HepG2 (cell line): Measurements from ENCODE around the gene MSMB. TPM values are rescaled to one million over a fixed set of nuclear protein-coding genes. Genes with fewer than 3 reads are reported as not detected.

Experiments used
- CBX2 ChIP-seq, 2 experiments: fragments of 200-600 bp in 1 of 2; sonication (generic); formaldehyde crosslinking in 1 of 2; IDR thresholded peaks; 2 replicates each; pipeline versions ENCODE4 v1.7.0 to v1.8.1; 2018 to 2022; ENCODE audit warnings: low read depth in 2 of 2, low read length in 1 of 2, mild to moderate bottlenecking in 1 of 2, missing genetic modification reagents in 1 of 2
- ERF ChIP-seq: IDR thresholded peaks from 2 replicates; pipeline ENCODE4 v1.6.1; 2018; ENCODE audit warnings: missing biosample characterization, missing genetic modification reagents
- HNRNPL ChIP-seq: fragments of 200-400 bp; formaldehyde crosslinking; IDR thresholded peaks from 2 replicates; pipeline ENCODE4 v1.6.1; 2017; ENCODE audit warnings: mild to moderate bottlenecking, low read depth, low read length
- MAX ChIP-seq: IDR thresholded peaks from 2 replicates; pipeline ENCODE4 v1.6.1; 2012; ENCODE audit warnings: inconsistent platforms
- MYC ChIP-seq: sonication (generic); formaldehyde crosslinking; IDR thresholded peaks from 2 replicates; pipeline ENCODE4 v1.9.0; 2021; ENCODE audit warnings: missing genetic modification reagents, borderline replicate concordance
- NFRKB ChIP-seq: fragments of 450-650 bp; IDR thresholded peaks from 2 replicates; pipeline ENCODE4 v1.6.1; 2017
- PAWR ChIP-seq: sonication (generic); formaldehyde crosslinking; IDR thresholded peaks from 2 replicates; pipeline ENCODE4 v1.4.0; 2020; ENCODE audit warnings: missing genetic modification reagents, mild to moderate bottlenecking, borderline replicate concordance
- RBM39 ChIP-seq: fragments of 200-400 bp; formaldehyde crosslinking; IDR thresholded peaks from one replicate; pipeline ENCODE4 v1.6.1; 2018; ENCODE audit warnings: antibody characterized with exemption, mild to moderate bottlenecking, low read depth, low read length; ENCODE audit not compliant: poor library complexity, severe bottlenecking
- RXRA ChIP-seq: sonication (generic); formaldehyde crosslinking; IDR thresholded peaks from 2 replicates; pipeline ENCODE4 v1.5.1; 2020; ENCODE audit warnings: missing genetic modification reagents
- SMAD3 ChIP-seq: sonication (generic); formaldehyde crosslinking; IDR thresholded peaks from 2 replicates; pipeline ENCODE4 v1.4.0; 2020; ENCODE audit warnings: missing genetic modification reagents
- THRA ChIP-seq: sonication (generic); formaldehyde crosslinking; IDR thresholded peaks from 2 replicates; pipeline ENCODE4 v1.4.0; 2020; ENCODE audit warnings: missing genetic modification reagents, borderline replicate concordance
- ZFP62 ChIP-seq: sonication (generic); formaldehyde crosslinking; IDR thresholded peaks from 2 replicates; pipeline ENCODE4 v1.4.0; 2020; ENCODE audit warnings: missing genetic modification reagents
- ZFY ChIP-seq: sonication (generic); formaldehyde crosslinking; IDR thresholded peaks from 2 replicates; pipeline ENCODE4 v1.4.0; 2020; ENCODE audit warnings: missing genetic modification reagents
- ZKSCAN1 ChIP-seq: fragments of 150-350 bp; IDR thresholded peaks from 2 replicates; pipeline ENCODE4 v1.6.1; 2014; ENCODE audit warnings: low read length
- ZNF121 ChIP-seq: sonication (generic); formaldehyde crosslinking; IDR thresholded peaks from 2 replicates; pipeline ENCODE4 v1.5.0; 2020; ENCODE audit warnings: mild to moderate bottlenecking, missing genetic modification reagents
- ZNF775 ChIP-seq: sonication (generic); formaldehyde crosslinking; IDR thresholded peaks from 2 replicates; pipeline ENCODE4 v1.4.0; 2020; ENCODE audit warnings: missing genetic modification reagents, mild to moderate bottlenecking, moderate library complexity, borderline replicate concordance
- polyA plus RNA-seq, 8 experiments: library from polyadenylated mRNA; depleted of rRNA in 3 of 8; stranded (reverse) in 7 of 8; unstranded in 1 of 8; fragments of >200 nt; fragmentation: Illumina TruSeq in 4 of 8; extraction: Trizol in 4 of 8; gene quantifications; 2 replicates each; pipeline versions ENCODE4 v1.2.1 to v1.2.3, GENCODE V29; 2011 to 2016; ENCODE audit warnings: low read depth in 4 of 8, missing spikeins in 1 of 8, mixed read lengths in 1 of 8; ENCODE audit not compliant: insufficient read depth in 1 of 8
- total RNA-seq, 5 experiments: library from RNA; depleted of rRNA; stranded (reverse); fragments of >200 nt; fragmentation: Illumina TruSeq; extraction: Trizol; gene quantifications; 2 replicates each; pipeline ENCODE4 v1.2.3, GENCODE V29; 2016; ENCODE audit warnings: low read depth in 1 of 5
- TF ChIP-seq, protein P1 (sequence below): sonication (generic); formaldehyde crosslinking; IDR thresholded peaks from one replicate; pipeline ENCODE4 v1.5.1; 2020; ENCODE audit warnings: mild to moderate bottlenecking, missing genetic modification reagents; ENCODE audit errors: not compliant biosample characterization
- TF ChIP-seq, protein P2 (sequence below): sonication (generic); formaldehyde crosslinking; IDR thresholded peaks from 2 replicates; pipeline ENCODE4 v1.5.0; 2020; ENCODE audit warnings: mild to moderate bottlenecking, missing genetic modification reagents

MSMB gene
- total and polyA plus RNA-seq, 2 of the 13 experiments (the other 11 are each of a cell fraction or from before 2014, with no cell fraction given): 0.84 TPM; not detected in 1

GRCh38 chr10:46091080-46091827 is 45.2 kb upstream of the MSMB start (continued):
- TF ChIP-seq, protein P1, sequence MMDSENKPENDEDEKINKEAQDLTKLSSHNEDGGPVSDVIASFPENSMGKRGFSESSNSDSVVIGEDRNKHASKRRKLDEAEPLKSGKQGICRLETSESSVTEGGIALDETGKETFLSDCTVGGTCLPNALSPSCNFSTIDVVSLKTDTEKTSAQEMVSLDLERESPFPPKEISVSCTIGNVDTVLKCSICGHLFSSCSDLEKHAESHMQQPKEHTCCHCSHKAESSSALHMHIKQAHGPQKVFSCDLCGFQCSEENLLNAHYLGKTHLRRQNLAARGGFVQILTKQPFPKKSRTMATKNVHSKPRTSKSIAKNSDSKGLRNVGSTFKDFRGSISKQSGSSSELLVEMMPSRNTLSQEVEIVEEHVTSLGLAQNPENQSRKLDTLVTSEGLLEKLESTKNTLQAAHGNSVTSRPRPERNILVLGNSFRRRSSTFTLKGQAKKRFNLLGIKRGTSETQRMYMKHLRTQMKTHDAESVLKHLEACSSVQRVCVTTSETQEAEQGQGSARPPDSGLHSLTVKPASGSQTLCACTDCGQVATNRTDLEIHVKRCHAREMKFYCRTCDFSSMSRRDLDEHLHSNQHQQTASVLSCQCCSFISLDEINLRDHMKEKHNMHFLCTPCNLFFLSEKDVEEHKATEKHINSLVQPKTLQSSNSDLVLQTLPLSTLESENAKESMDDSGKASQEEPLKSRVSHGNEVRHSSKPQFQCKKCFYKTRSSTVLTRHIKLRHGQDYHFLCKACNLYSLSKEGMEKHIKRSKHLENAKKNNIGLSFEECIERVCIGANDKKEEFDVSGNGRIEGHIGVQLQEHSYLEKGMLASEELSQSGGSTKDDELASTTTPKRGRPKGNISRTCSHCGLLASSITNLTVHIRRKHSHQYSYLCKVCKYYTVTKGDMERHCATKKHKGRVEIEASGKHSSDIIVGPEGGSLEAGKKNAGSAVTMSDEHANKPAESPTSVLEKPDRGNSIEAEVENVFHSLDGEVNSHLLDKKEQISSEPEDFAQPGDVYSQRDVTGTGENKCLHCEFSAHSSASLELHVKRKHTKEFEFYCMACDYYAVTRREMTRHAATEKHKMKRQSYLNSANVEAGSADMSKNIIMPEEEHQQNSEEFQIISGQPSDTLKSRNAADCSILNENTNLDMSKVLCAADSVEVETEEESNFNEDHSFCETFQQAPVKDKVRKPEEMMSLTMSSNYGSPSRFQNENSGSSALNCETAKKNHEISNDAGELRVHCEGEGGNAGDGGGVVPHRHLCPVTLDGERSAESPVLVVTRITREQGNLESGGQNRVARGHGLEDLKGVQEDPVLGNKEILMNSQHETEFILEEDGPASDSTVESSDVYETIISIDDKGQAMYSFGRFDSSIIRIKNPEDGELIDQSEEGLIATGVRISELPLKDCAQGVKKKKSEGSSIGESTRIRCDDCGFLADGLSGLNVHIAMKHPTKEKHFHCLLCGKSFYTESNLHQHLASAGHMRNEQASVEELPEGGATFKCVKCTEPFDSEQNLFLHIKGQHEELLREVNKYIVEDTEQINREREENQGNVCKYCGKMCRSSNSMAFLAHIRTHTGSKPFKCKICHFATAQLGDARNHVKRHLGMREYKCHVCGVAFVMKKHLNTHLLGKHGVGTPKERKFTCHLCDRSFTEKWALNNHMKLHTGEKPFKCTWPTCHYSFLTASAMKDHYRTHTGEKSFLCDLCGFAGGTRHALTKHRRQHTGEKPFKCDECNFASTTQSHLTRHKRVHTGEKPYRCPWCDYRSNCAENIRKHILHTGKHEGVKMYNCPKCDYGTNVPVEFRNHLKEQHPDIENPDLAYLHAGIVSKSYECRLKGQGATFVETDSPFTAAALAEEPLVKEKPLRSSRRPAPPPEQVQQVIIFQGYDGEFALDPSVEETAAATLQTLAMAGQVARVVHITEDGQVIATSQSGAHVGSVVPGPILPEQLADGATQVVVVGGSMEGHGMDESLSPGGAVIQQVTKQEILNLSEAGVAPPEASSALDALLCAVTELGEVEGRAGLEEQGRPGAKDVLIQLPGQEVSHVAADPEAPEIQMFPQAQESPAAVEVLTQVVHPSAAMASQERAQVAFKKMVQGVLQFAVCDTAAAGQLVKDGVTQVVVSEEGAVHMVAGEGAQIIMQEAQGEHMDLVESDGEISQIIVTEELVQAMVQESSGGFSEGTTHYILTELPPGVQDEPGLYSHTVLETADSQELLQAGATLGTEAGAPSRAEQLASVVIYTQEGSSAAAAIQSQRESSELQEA: no peak
- TF ChIP-seq THRA (no peak), MYC (peak; percentile 36; the same call in 1 of the 2 replicates), CBX2 (IDR thresholded peaks at IDR 0.05; ENCODE audit: low read depth, low read length) (no peak), CBX2 (CRISPR knock-in tag; IDR thresholded peaks at IDR 0.05; ENCODE audit: low read depth) (no peak), RBM39 (no peak), ZNF121 (CRISPR knock-in tag) (no peak), MAX (peak; percentile 68), HNRNPL (peak; percentile 83), RXRA (CRISPR knock-in tag) (no peak), PAWR (CRISPR knock-in tag) (no peak), ERF (no peak), ZFP62 (CRISPR knock-in tag) (no peak), SMAD3 (CRISPR knock-in tag) (no peak), ZFY (CRISPR knock-in tag) (0 out of 2 replicates have a peak, but pooled peaks have one; percentile 3), NFRKB (no peak), ZKSCAN1 (no peak), ZNF775 (CRISPR knock-in tag) (no peak)
- TF ChIP-seq, protein P2, sequence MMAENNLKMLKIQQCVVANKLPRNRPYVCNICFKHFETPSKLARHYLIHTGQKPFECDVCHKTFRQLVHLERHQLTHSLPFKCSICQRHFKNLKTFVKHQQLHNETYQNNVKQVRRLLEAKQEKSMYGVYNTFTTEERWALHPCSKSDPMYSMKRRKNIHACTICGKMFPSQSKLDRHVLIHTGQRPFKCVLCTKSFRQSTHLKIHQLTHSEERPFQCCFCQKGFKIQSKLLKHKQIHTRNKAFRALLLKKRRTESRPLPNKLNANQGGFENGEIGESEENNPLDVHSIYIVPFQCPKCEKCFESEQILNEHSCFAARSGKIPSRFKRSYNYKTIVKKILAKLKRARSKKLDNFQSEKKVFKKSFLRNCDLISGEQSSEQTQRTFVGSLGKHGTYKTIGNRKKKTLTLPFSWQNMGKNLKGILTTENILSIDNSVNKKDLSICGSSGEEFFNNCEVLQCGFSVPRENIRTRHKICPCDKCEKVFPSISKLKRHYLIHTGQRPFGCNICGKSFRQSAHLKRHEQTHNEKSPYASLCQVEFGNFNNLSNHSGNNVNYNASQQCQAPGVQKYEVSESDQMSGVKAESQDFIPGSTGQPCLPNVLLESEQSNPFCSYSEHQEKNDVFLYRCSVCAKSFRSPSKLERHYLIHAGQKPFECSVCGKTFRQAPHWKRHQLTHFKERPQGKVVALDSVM (CRISPR knock-in tag): peak; percentile 34; the same call in 1 of the 2 replicates
